Hepatocyte (in vitro differentiated cells): ENCODE data around the gene MATK. TPM values are rescaled to one million over a fixed set of nuclear protein-coding genes. Genes with fewer than 3 reads are reported as not detected.

Experiments used
- DNase-seq: peaks from one replicate; pipeline ENCODE4 v3.0.0-alpha.2; 2016; ENCODE audit warnings: low spot score
- H2AFZ ChIP-seq: fragments of 200-600 bp; sonication (generic); 2 replicates; pipeline ENCODE4 v1.6.0; 2016; ENCODE audit warnings: antibody characterized with exemption, mild to moderate bottlenecking
- H3K27ac ChIP-seq: fragments of 200-600 bp; sonication (generic); 2 replicates; pipeline ENCODE4 v1.5.1; 2016; ENCODE audit warnings: mild to moderate bottlenecking
- H3K27me3 ChIP-seq: fragments of 200-600 bp; sonication (generic); 2 replicates; pipeline ENCODE4 v1.6.1; 2016
- H3K36me3 ChIP-seq: fragments of 200-600 bp; sonication (generic); replicated peaks from 2 replicates; pipeline ENCODE4 v1.5.1; 2016; ENCODE audit warnings: low read depth; ENCODE audit not compliant: insufficient read depth
- H3K4me1 ChIP-seq: fragments of 200-600 bp; sonication (generic); 2 replicates; pipeline ENCODE4 v1.5.1; 2016; ENCODE audit warnings: mild to moderate bottlenecking, moderate library complexity; ENCODE audit not compliant: insufficient read depth
- H3K4me2 ChIP-seq: fragments of 200-600 bp; sonication (generic); 2 replicates; pipeline ENCODE4 v1.6.0; 2016
- H3K4me3 ChIP-seq: fragments of 200-600 bp; sonication (generic); 2 replicates; pipeline ENCODE4 v1.5.1; 2016; ENCODE audit warnings: mild to moderate bottlenecking
- H3K79me2 ChIP-seq: fragments of 200-600 bp; sonication (generic); 2 replicates; pipeline ENCODE4 v1.6.0; 2017; ENCODE audit warnings: mild to moderate bottlenecking
- H3K9me2 ChIP-seq: fragments of 200-600 bp; sonication (generic); replicated peaks from 2 replicates; pipeline ENCODE4 v1.6.0; 2017; ENCODE audit warnings: mild to moderate bottlenecking; ENCODE audit not compliant: insufficient read depth
- H3K9me3 ChIP-seq: fragments of 200-600 bp; sonication (generic); 2 replicates; pipeline ENCODE4 v1.5.1; 2016; ENCODE audit warnings: low read depth, mild to moderate bottlenecking
- H4K20me1 ChIP-seq: fragments of 200-600 bp; sonication (generic); 2 replicates; pipeline ENCODE4 v1.6.0; 2016; ENCODE audit warnings: mild to moderate bottlenecking; ENCODE audit not compliant: insufficient read depth, poor library complexity, severe bottlenecking
- CTCF ChIP-seq: fragments of 200-600 bp; sonication (generic); IDR thresholded peaks from 2 replicates; pipeline ENCODE4 v1.5.1; 2016; ENCODE audit warnings: antibody characterized with exemption, mild to moderate bottlenecking; ENCODE audit not compliant: poor library complexity
- EZH2 ChIP-seq: fragments of 200-600 bp; sonication (generic); IDR thresholded peaks from 2 replicates; pipeline ENCODE4 v1.6.1; 2016; ENCODE audit warnings: antibody characterized with exemption, mild to moderate bottlenecking, borderline replicate concordance
- EZH2phosphoT487 ChIP-seq: fragments of 200-600 bp; sonication (generic); IDR thresholded peaks from one replicate; pipeline ENCODE4 v1.6.1; 2018; ENCODE audit warnings: antibody characterized with exemption, mild to moderate bottlenecking, low read depth, moderate library complexity; ENCODE audit not compliant: unreplicated experiment, severe bottlenecking
- WGBS: methylation state at CpG from one replicate; pipeline ENCODE4 v1.1.6; 2016; ENCODE audit warnings: low lambda C conversion rate; ENCODE audit errors: missing lambda C conversion rate; 5-methylcytosine and 5-hydroxymethylcytosine counted together
- polyA plus RNA-seq: library from polyadenylated mRNA; unstranded; fragments of >200 nt; fragmentation: Nextera tagmentation; extraction: Ambion mirVana; gene quantifications from 2 replicates; pipeline ENCODE4 v1.2.1, GENCODE V29; 2016
- total RNA-seq: library from RNA; depleted of rRNA; stranded (reverse); fragments of >200 nt; gene quantifications from 2 replicates; pipeline ENCODE4 v1.2.3, GENCODE V29; 2014

The MATK gene
- total and polyA plus RNA-seq, 2 experiments from 2014 or later = 0.50 TPM; not detected in 1

- H3K9me2 ChIP-seq = no peaks in the 10 kb centered on the region
- H3K27ac ChIP-seq = no peak overlapping the region
- H3K4me3 ChIP-seq = no peak overlapping the region
- no peak for TF ChIP-seq CTCF
- TF ChIP-seq EZH2 = no peak
- TF ChIP-seq EZH2phosphoT487 = no peak
- no peak for DNase-seq
- H3K4me2 ChIP-seq = no peak overlapping the region
- no peaks in the 10 kb centered on the region for H4K20me1 ChIP-seq
- H3K36me3 ChIP-seq = no peaks in the 10 kb centered on the region
- WGBS = 86% methylated on average over 21 of the region's 24 CpGs
- no peak overlapping the region for H2AFZ ChIP-seq
- peaks cover 35% of the 10 kb centered on the region for H3K27me3 ChIP-seq
- H3K79me2 ChIP-seq = no peaks in the 10 kb centered on the region
- H3K9me3 ChIP-seq = no peaks in the 10 kb centered on the region
- no peaks in the 10 kb centered on the region for H3K4me1 ChIP-seq
These were observed 17.1 kb upstream of the MATK start for GRCh38 chr19:3803114-3803888.

GRCh38 chr19:3801412-3802096, 15.4 kb upstream of the MATK start:
- Histone ChIP-seq H3K36me3 (no peaks in the 10 kb centered on the region), H3K79me2 (no peaks in the 10 kb centered on the region), H3K4me2 (peak overlapping the region; percentile 75), H2AFZ (no peak overlapping the region), H4K20me1 (no peaks in the 10 kb centered on the region), H3K27me3 (peaks cover 35% of the 10 kb centered on the region), H3K9me3 (no peaks in the 10 kb centered on the region), H3K9me2 (no peaks in the 10 kb centered on the region), H3K4me3 (no peak overlapping the region), H3K4me1 (no peaks in the 10 kb centered on the region), H3K27ac (no peak overlapping the region)
- TF ChIP-seq EZH2phosphoT487 = no peak
- TF ChIP-seq EZH2 = peak; percentile 78
- peak; percentile 20 for TF ChIP-seq CTCF
- no peak for DNase-seq
- WGBS = 6% methylated on average over 46 of the region's 46 CpGs

DNA sequence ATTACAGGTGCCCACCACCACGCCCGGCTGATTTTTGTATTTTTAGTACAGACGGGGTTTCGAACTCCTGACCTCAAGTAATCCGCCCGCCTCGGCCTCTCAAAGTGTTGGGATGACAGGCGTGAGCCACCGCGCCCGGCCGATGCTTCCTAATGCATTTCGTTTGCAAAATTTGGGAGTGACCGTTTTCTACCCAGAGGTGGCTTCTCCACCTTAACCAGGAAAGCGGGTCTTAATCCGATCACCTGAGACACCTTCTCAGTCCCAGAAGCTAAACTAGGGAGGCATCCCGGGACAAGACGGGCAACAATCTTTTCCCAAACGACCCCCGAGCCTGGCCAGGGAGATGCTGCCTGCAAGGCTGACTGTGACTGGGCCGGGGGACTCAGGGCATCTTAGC, 14.8 kb upstream of the MATK start:
- H2AFZ ChIP-seq = no peak overlapping the region
- no peaks in the 10 kb centered on the region for H3K36me3 ChIP-seq
- no peaks in the 10 kb centered on the region for H4K20me1 ChIP-seq
- H3K27ac ChIP-seq = no peak overlapping the region
- peak overlapping the region; percentile 75 for H3K4me2 ChIP-seq
- no peak overlapping the region for H3K4me3 ChIP-seq
- TF ChIP-seq CTCF (no peak), EZH2phosphoT487 (no peak), EZH2 (no peak)
- DNase-seq = no peak
- H3K9me3 ChIP-seq = no peaks in the 10 kb centered on the region
- WGBS = 55% methylated on average over 21 of the region's 21 CpGs
- no peaks in the 10 kb centered on the region for H3K9me2 ChIP-seq
- no peaks in the 10 kb centered on the region for H3K4me1 ChIP-seq
- H3K27me3 ChIP-seq = peaks cover 35% of the 10 kb centered on the region
- H3K79me2 ChIP-seq = no peaks in the 10 kb centered on the region
